HepG2 (cell line): ENCODE results near the gene RNGTT. TPM values are rescaled to one million over a fixed set of nuclear protein-coding genes. Genes with fewer than 3 reads are reported as not detected.
A peak's percentile ranks its signal among the peaks of the same experiment; 100 is the strongest.

Experiments used
- ATAC-seq: fragments of 200-7000 bp; cut with Tn5 transposase; 3 replicates; pipeline ENCODE4 v1.9.1; 2020; ENCODE audit warnings: mild to moderate bottlenecking, moderate library complexity
- BruUV-seq: library from RNA; stranded (reverse); fragments of 400-500 nt; replicated peaks from 2 replicates; lab custom pipeline; 2021; lab: Mats Ljungman, UMichigan
- CTCF ChIA-PET: fragments of 300-600 bp; formaldehyde crosslinking; extraction: SDS; loops from one replicate; lab custom pipeline; 2021; ENCODE audit warnings: low total read pairs, inconsistent platforms, low intra/inter-chr PET ratio; lab: Yijun Ruan, JAX
- POLR2A ChIA-PET: fragments of 350-600 bp; sonication (Branson Sonifier 250); formaldehyde crosslinking; loops from one replicate; lab custom pipeline; 2020; ENCODE audit warnings: antibody characterized with exemption, inconsistent platforms; lab: Yijun Ruan, JAX
- DNase-seq: peaks from one replicate; pipeline ENCODE4 v3.0.0-alpha.2; 2015; ENCODE audit warnings: low spot score
- FAIRE-seq: peaks from 3 replicates; lab custom pipeline; 2011; peaks lifted over from hg19 to GRCh38; lab: Jason Lieb, UNC
- H2AFZ ChIP-seq: one replicate; pipeline ENCODE4 v1.6.1; 2011; ENCODE audit warnings: low read length, inconsistent platforms
- H3K27ac ChIP-seq: fragments of 300-600 bp; 3 replicates; pipeline ENCODE4 v1.8.0; 2011; ENCODE audit warnings: mixed run types, mild to moderate bottlenecking, mixed read lengths, low read length, inconsistent platforms; ENCODE audit not compliant: insufficient read depth; ENCODE audit errors: extremely low read length
- H3K27me3 ChIP-seq, 2 experiments: fragments of 200-600 bp in 1 of 2; 2 replicates in 1 of 2; 3 replicates in 1 of 2; pipeline versions ENCODE4 v1.6.0 to v1.8.0; 2011; ENCODE audit warnings: low read length in 2 of 2, mild to moderate bottlenecking in 2 of 2, moderate library complexity in 2 of 2, inconsistent platforms in 1 of 2; ENCODE audit not compliant: insufficient read depth in 2 of 2, control insufficient read depth in 1 of 2
- H3K36me3 ChIP-seq, 2 experiments: fragments of 200-600 bp in 1 of 2; replicated peaks in 1 of 2; 2 replicates in 1 of 2; 3 replicates in 1 of 2; pipeline versions ENCODE4 v1.5.1 to v1.8.0; 2011; ENCODE audit warnings: low read length in 2 of 2, inconsistent platforms in 1 of 2; ENCODE audit not compliant: insufficient read depth in 2 of 2, control insufficient read depth in 1 of 2
- H3K4me1 ChIP-seq: 2 replicates; pipeline ENCODE4 v1.5.1; 2012; ENCODE audit warnings: low read length, inconsistent platforms; ENCODE audit not compliant: insufficient read depth
- H3K4me2 ChIP-seq: 2 replicates; pipeline ENCODE4 v1.6.0; 2011; ENCODE audit warnings: low read depth, low read length, inconsistent platforms
- H3K4me3 ChIP-seq, 3 experiments: fragments of 200-600 bp in 1 of 3; sonication (generic), shearing (Covaris generic) in 1 of 3; replicated peaks in 1 of 3; 2 replicates each; pipeline ENCODE4 v1.5.1; 2011 to 2016; ENCODE audit warnings: low read length in 3 of 3, inconsistent platforms in 2 of 3, low read depth in 2 of 3, mild to moderate bottlenecking in 2 of 3, control low read depth in 1 of 3, mixed read lengths in 1 of 3; ENCODE audit not compliant: insufficient read depth in 1 of 3
- H3K79me2 ChIP-seq: one replicate; pipeline ENCODE4 v1.6.1; 2011; ENCODE audit warnings: low read length, inconsistent platforms; ENCODE audit not compliant: insufficient read depth
- H3K9ac ChIP-seq: 2 replicates; pipeline ENCODE4 v1.6.0; 2011; ENCODE audit warnings: mild to moderate bottlenecking, low read depth, low read length, inconsistent platforms; ENCODE audit not compliant: insufficient read depth
- H3K9me3 ChIP-seq: 2 replicates; pipeline ENCODE4 v1.5.1; 2012; ENCODE audit warnings: mild to moderate bottlenecking, low read length
- H4K20me1 ChIP-seq: 2 replicates; pipeline ENCODE4 v1.6.0; 2011; ENCODE audit warnings: inconsistent platforms, mild to moderate bottlenecking, low read length, moderate library complexity; ENCODE audit not compliant: insufficient read depth
- CEBPG ChIP-seq: IDR thresholded peaks from 2 replicates; pipeline ENCODE4 v1.6.1; 2016
- DDIT3 ChIP-seq: sonication (generic); formaldehyde crosslinking; IDR thresholded peaks from 2 replicates; pipeline ENCODE4 v1.4.0; 2020; ENCODE audit warnings: mild to moderate bottlenecking, missing genetic modification reagents
- HOMEZ ChIP-seq: IDR thresholded peaks from 2 replicates; pipeline ENCODE4 v1.6.1; 2016; ENCODE audit warnings: low read depth
- KDM5B ChIP-seq: sonication (generic); formaldehyde crosslinking; IDR thresholded peaks from 2 replicates; pipeline ENCODE4 v1.4.0; 2020; ENCODE audit warnings: missing genetic modification reagents, mild to moderate bottlenecking, borderline replicate concordance
- MNT ChIP-seq: fragments of 450-650 bp; IDR thresholded peaks from 2 replicates; pipeline ENCODE4 v1.6.1; 2016
- NR2F1 ChIP-seq, 2 experiments: fragments of 450-650 bp in 1 of 2; formaldehyde crosslinking in 1 of 2; IDR thresholded peaks; 2 replicates each; pipeline versions ENCODE4 v1.5.0 to v1.6.1; 2016 to 2020; ENCODE audit warnings: mild to moderate bottlenecking in 1 of 2, missing compliant biosample characterization in 1 of 2, missing genetic modification reagents in 1 of 2, moderate library complexity in 1 of 2
- NR2F6 ChIP-seq, 2 experiments: IDR thresholded peaks; 2 replicates each; pipeline ENCODE4 v1.6.1; 2016; ENCODE audit warnings: antibody characterized with exemption in 1 of 2, mild to moderate bottlenecking in 1 of 2
- SATB2 ChIP-seq: sonication (generic); formaldehyde crosslinking; IDR thresholded peaks from 2 replicates; pipeline ENCODE4 v1.5.0; 2020; ENCODE audit warnings: missing genetic modification reagents
- SNAPC5 ChIP-seq: sonication (generic); formaldehyde crosslinking; IDR thresholded peaks from 2 replicates; pipeline ENCODE4 v1.8.1; 2023; ENCODE audit warnings: mild to moderate bottlenecking, missing genetic modification reagents, borderline replicate concordance
- TEAD3 ChIP-seq: optimal IDR thresholded peaks from 2 replicates; pipeline ENCODE3; 2016; ENCODE audit warnings: borderline replicate concordance
- ZC3H4 ChIP-seq: sonication (generic); formaldehyde crosslinking; IDR thresholded peaks from 2 replicates; pipeline ENCODE4 v1.4.0; 2020; ENCODE audit warnings: missing genetic modification reagents, borderline replicate concordance
- ZMYM3 ChIP-seq: sonication (generic); formaldehyde crosslinking; IDR thresholded peaks from 2 replicates; pipeline ENCODE4 v1.5.1; 2020; ENCODE audit warnings: mild to moderate bottlenecking, missing genetic modification reagents
- ZMYM4 ChIP-seq: sonication (generic); formaldehyde crosslinking; IDR thresholded peaks from 2 replicates; pipeline ENCODE4 v1.8.1; 2023; ENCODE audit warnings: mild to moderate bottlenecking, missing genetic modification reagents
- ZNF362 ChIP-seq: sonication (generic); formaldehyde crosslinking; IDR thresholded peaks from 2 replicates; pipeline ENCODE4 v1.4.0; 2020; ENCODE audit warnings: missing genetic modification reagents, mild to moderate bottlenecking, borderline replicate concordance
- ZNF770 ChIP-seq: sonication (generic); formaldehyde crosslinking; IDR thresholded peaks from 2 replicates; pipeline ENCODE4 v1.5.0; 2020; ENCODE audit warnings: mild to moderate bottlenecking, missing genetic modification reagents
- ZNF777 ChIP-seq: sonication (generic); formaldehyde crosslinking; IDR thresholded peaks from 2 replicates; pipeline ENCODE4 v1.4.0; 2020; ENCODE audit warnings: missing genetic modification reagents
- WGBS: methylation state at CpG from one replicate; pipeline ENCODE4 v1.1.6; 2017; ENCODE audit warnings: low lambda C conversion rate; 5-methylcytosine and 5-hydroxymethylcytosine counted together
- in situ Hi-C: cut with HindIII; loops from 2 replicates; pipeline ENCODE4 v1.10.0; 2017; ENCODE audit warnings: low pct_unique_long_range_greater_than_20kb; ENCODE audit not compliant: extremely low pct_ligation_motif_present
- intact Hi-C: fragments of 100-400 bp; cut with micrococcal nuclease; formaldehyde crosslinking; loops from one replicate; pipeline ENCODE4 v1.10.0; 2022; ENCODE audit not compliant: unreplicated experiment
- polyA plus RNA-seq, 8 experiments: library from polyadenylated mRNA; depleted of rRNA in 3 of 8; stranded (reverse) in 7 of 8; unstranded in 1 of 8; fragments of >200 nt; fragmentation: Illumina TruSeq in 4 of 8; extraction: Trizol in 4 of 8; gene quantifications; 2 replicates each; pipeline versions ENCODE4 v1.2.1 to v1.2.3, GENCODE V29; 2011 to 2016; ENCODE audit warnings: low read depth in 4 of 8, missing spikeins in 1 of 8, mixed read lengths in 1 of 8; ENCODE audit not compliant: insufficient read depth in 1 of 8
- total RNA-seq, 5 experiments: library from RNA; depleted of rRNA; stranded (reverse); fragments of >200 nt; fragmentation: Illumina TruSeq; extraction: Trizol; gene quantifications; 2 replicates each; pipeline ENCODE4 v1.2.3, GENCODE V29; 2016; ENCODE audit warnings: low read depth in 1 of 5

RNGTT gene
- total and polyA plus RNA-seq, 2 of the 13 experiments (the other 11 are each of a cell fraction or from before 2014, with no cell fraction given) = 6.0 to 22.6 TPM

- no peaks in the 10 kb centered on the region for H3K4me1 ChIP-seq
- H3K4me3 ChIP-seq = no peak overlapping the region
- in situ Hi-C loops (no loop called here), intact Hi-C loops (no loop called here)
- FAIRE-seq (no peak), ATAC-seq (no peak), DNase-seq (no peak)
- H3K9ac ChIP-seq = no peak overlapping the region
- H2AFZ ChIP-seq = no peak overlapping the region
- no peaks in the 10 kb centered on the region for H4K20me1 ChIP-seq
- H3K27ac ChIP-seq = no peak overlapping the region
- H3K4me2 ChIP-seq = no peak overlapping the region
- no peaks in the 10 kb centered on the region for H3K9me3 ChIP-seq
- BruUV-seq = no TSS peak
- CTCF ChIA-PET = no interaction called here
- POLR2A ChIA-PET = no interaction called here
- H3K27me3 ChIP-seq = no peaks in the 10 kb centered on the region
- WGBS = 88% methylated on average over 4 of the region's 4 CpGs
- TF ChIP-seq KDM5B (CRISPR knock-in tag) (no peak), SNAPC5 (CRISPR knock-in tag) (no peak), TEAD3 (CRISPR knock-in tag) (peak; percentile 35), SATB2 (CRISPR knock-in tag) (no peak), HOMEZ (CRISPR knock-in tag) (no peak), ZNF362 (CRISPR knock-in tag) (no peak), ZNF770 (CRISPR knock-in tag) (peak; percentile 54; the same call in 1 of the 2 replicates), MNT (no peak), ZNF777 (CRISPR knock-in tag) (no peak), CEBPG (CRISPR knock-in tag) (no peak), ZMYM4 (CRISPR knock-in tag) (peak; percentile 23; the same call in 1 of the 2 replicates), ZC3H4 (no peak), NR2F1 (CRISPR knock-in tag; IDR thresholded peaks at IDR 0.05) (0 out of 4 replicates have a peak, but pooled peaks of 1 of the 2 experiments have one; percentile 30), NR2F6 (IDR thresholded peaks at IDR 0.05) (no peak), NR2F6 (CRISPR knock-in tag; IDR thresholded peaks at IDR 0.05) (peak; percentile 28; the same call in 1 of the 2 replicates), ZMYM3 (CRISPR knock-in tag) (no peak), DDIT3 (CRISPR knock-in tag) (no peak)
- no peaks in the 10 kb centered on the region for H3K79me2 ChIP-seq
- no peaks in the 10 kb centered on the region for H3K36me3 ChIP-seq
These were observed 286.1 kb downstream of the RNGTT start for GRCh38 chr6:88677356-88677755.
